ENCODE data around the gene NKX3-2.
A peak's percentile ranks its signal among the peaks of the same experiment; 100 is the strongest.

The NKX3-2 gene

GRCh38 chr4:13543839-13544605 lies at the start of gene NKX3-2:
Gene NKX3-2, minus strand, starts transcription at chr4:13544508. Its CDS starts 94 bp downstream, at chr4:13544414.
- peak within 1 kb of the TSS; percentile 90 to 99 (median 97) for H3K4me3 Mint-ChIP-seq
- peak within 1 kb of the TSS; percentile 69 to 87 (median 77) for H3K27ac Mint-ChIP-seq
- H3K9me3 Mint-ChIP-seq: peaks cover 4% of the 10 kb centered on the region
- peaks cover 88% of the 10 kb centered on the region for H3K27me3 Mint-ChIP-seq (ENCODE audit: low read depth)
- peaks cover 23% of the 10 kb centered on the region for H3K4me1 Mint-ChIP-seq
- H3K36me3 Mint-ChIP-seq (ENCODE audit: low read depth): peaks cover 4% of the 10 kb centered on the region
- TF ChIP-seq CTCF (IDR thresholded peaks at IDR 0.05; ENCODE audit: unreplicated experiment in 3 of 3): no peak

DNA sequence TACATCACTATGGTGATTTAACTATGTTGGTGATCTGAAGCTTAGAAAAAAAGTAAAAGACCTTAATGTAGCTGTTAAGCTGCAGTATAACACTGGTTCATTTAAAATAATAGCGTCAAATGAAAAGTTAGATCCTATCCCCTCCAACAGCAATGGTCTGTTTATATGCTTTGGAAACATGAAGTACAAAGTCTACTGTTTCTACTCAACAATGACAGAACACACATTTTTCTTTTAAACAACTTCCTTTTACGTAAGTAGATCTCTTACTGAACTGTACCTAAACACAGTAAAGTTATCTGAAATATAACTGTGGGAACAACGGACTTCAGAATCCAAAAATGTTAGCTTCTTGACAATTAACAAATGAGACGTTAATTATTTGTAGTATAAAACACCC lies 47.9 kb upstream of the NKX3-2 start:
- TF ChIP-seq CTCF (IDR thresholded peaks at IDR 0.05; ENCODE audit: unreplicated experiment in 3 of 3): no peak
- no peaks in the 10 kb centered on the region for H3K9me3 Mint-ChIP-seq
- no peak overlapping the region for H3K27ac Mint-ChIP-seq
- H3K4me1 Mint-ChIP-seq: no peaks in the 10 kb centered on the region
- no peak overlapping the region for H3K4me3 Mint-ChIP-seq
- no peaks in the 10 kb centered on the region for H3K27me3 Mint-ChIP-seq (ENCODE audit: low read depth)
- peaks cover 71% of the 10 kb centered on the region for H3K36me3 Mint-ChIP-seq (ENCODE audit: low read depth)

GRCh38 chr4:13590766-13591165 lies 46.5 kb upstream of the NKX3-2 start:
- H3K27me3 Mint-ChIP-seq (ENCODE audit: low read depth): no peaks in the 10 kb centered on the region
- no peak for TF ChIP-seq CTCF (IDR thresholded peaks at IDR 0.05; ENCODE audit: unreplicated experiment in 3 of 3)
- no peak overlapping the region for H3K27ac Mint-ChIP-seq
- H3K9me3 Mint-ChIP-seq: no peaks in the 10 kb centered on the region
- no peaks in the 10 kb centered on the region for H3K4me1 Mint-ChIP-seq
- H3K36me3 Mint-ChIP-seq (ENCODE audit: low read depth): peaks cover 70% of the 10 kb centered on the region
- H3K4me3 Mint-ChIP-seq: no peak overlapping the region

GRCh38 chr4:13588954-13589353 lies 44.6 kb upstream of the NKX3-2 start:
- Mint-ChIP-seq H3K27me3 (ENCODE audit: low read depth) (no peaks in the 10 kb centered on the region), H3K36me3 (ENCODE audit: low read depth) (peaks cover 74% of the 10 kb centered on the region), H3K4me3 (no peak overlapping the region), H3K27ac (no peak overlapping the region), H3K9me3 (no peaks in the 10 kb centered on the region), H3K4me1 (no peaks in the 10 kb centered on the region)
- TF ChIP-seq CTCF (IDR thresholded peaks at IDR 0.05; ENCODE audit: unreplicated experiment in 3 of 3): no peak

DNA sequence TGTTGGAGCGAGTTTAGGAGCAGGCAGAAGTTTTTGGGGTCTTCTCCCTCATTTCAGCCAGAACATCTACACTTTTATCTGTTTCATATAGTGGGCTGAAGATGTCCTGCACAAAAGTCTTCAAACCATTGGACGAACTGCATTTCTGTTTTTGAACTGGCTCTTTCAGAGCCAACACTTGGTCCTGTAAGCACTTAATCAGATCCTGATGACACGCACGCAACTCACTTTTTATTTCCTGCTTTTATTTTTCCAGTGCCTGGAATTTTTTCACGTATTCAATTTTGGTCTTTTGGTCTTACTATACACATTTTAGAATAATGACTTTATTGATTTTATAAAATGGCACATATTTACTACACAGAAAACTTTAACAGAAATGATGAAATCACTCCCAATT lies 40.2 kb upstream of the NKX3-2 start:
- H3K4me1 Mint-ChIP-seq: no peaks in the 10 kb centered on the region

More for the DNA sequence above, 40.2 kb upstream of the NKX3-2 start:
- Mint-ChIP-seq H3K27ac (no peak overlapping the region), H3K4me3 (no peak overlapping the region), H3K9me3 (no peaks in the 10 kb centered on the region), H3K36me3 (ENCODE audit: low read depth) (peaks cover 80% of the 10 kb centered on the region), H3K27me3 (ENCODE audit: low read depth) (no peaks in the 10 kb centered on the region)
- no peak for TF ChIP-seq CTCF (IDR thresholded peaks at IDR 0.05; ENCODE audit: unreplicated experiment in 3 of 3)
